Measurements from ENCODE around the gene WDR59.
"Not testable (repeated sequence)": the region's sequence is repeated elsewhere in the genome, so short reads cannot be mapped to it uniquely, and the experiment has no call there.

WDR59 gene

DNA sequence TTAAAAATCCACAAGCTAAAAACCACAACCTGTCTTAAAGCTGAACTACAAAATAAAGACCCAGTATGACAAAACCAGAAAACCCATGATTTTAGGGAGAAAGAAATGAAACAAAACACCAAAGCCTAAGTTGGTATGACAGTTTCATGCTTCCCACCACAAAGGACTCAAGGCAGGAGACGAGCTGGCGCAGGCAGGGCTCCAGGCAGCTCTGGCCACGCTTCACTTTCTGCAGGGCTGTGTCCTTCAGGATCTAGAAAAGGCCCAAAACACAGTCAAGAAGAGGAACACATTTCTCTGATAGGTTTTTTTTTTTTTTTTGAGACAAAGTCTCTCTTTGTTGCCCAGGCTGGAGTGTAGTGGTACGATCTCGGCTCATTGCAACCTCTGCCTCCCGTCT is 75.3 kb downstream of the WDR59 start:
- TF ChIP-seq, protein P1, sequence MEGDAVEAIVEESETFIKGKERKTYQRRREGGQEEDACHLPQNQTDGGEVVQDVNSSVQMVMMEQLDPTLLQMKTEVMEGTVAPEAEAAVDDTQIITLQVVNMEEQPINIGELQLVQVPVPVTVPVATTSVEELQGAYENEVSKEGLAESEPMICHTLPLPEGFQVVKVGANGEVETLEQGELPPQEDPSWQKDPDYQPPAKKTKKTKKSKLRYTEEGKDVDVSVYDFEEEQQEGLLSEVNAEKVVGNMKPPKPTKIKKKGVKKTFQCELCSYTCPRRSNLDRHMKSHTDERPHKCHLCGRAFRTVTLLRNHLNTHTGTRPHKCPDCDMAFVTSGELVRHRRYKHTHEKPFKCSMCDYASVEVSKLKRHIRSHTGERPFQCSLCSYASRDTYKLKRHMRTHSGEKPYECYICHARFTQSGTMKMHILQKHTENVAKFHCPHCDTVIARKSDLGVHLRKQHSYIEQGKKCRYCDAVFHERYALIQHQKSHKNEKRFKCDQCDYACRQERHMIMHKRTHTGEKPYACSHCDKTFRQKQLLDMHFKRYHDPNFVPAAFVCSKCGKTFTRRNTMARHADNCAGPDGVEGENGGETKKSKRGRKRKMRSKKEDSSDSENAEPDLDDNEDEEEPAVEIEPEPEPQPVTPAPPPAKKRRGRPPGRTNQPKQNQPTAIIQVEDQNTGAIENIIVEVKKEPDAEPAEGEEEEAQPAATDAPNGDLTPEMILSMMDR (IDR thresholded peaks at IDR 0.05; ENCODE audit: low read depth, low read length), result no peak
- H3K4me3 ChIP-seq (ENCODE audit: low read depth, low read length), result no peak overlapping the region
- in situ Hi-C loops (cut with HindIII; ENCODE audit: low sequenced_read_pairs), result no loop called here
- no peak for DNase-seq (ENCODE audit: low read depth, low spot score)

DNA sequence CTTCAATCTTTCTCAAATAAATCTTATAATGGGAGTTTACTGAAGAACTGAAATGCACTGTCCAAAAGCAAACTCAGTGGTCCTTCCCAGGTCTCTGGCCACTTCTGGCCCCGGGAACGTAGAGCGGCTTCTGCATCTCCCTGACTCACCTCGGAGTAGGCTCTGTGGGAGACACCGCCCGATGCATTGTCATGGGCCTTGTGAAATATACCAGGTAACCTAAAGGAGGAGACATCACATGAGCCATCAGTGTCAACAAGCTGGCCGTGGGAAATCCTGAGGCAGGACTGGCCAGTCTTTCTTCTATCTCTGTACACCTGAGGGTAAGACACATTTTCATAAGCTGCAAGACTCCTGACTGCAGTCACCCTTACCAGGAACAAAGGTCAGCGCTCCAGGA is 76.2 kb downstream of the WDR59 start:
- in situ Hi-C loops (cut with HindIII; ENCODE audit: low sequenced_read_pairs); H3K4me3 ChIP-seq (ENCODE audit: low read depth, low read length); DNase-seq (ENCODE audit: low read depth, low spot score): not testable (repeated sequence)

DNA sequence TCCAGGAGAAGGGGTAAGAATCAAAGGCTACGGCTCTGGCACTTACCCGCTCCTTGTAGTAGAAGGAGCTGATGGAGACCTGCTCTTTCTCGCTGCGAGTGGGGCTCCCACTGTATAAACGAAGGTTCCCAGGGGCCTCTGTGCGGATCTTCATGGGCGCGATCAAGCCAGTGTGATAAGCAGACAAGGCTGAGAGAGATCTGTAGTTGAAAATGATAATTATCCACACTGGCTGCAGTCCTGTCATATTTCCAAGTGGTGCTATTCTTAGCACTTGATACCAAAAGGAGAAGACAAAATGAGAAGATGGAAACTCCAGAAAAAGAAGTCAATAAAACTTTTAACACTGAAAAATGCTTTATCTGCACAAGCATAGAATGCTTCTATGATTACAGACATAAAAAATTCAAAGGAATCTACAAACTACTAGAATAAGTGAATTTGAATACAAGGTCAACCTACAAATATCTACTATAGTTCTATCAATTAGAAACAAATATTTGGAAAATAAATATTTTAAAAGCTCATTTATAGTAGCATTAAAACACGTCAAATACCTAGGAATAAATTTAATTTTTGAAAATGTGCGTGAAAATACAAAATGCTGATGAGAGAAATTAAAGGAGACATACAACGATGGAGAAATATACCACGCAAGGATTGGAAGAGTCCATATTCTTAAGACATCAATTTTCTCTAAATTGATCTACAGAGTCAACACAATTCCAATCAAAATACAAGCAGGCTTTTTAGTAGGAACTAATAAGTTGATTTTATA is 80.8 kb downstream of the WDR59 start:
- DNase-seq (ENCODE audit: low read depth, low spot score), result no peak
- in situ Hi-C loops (cut with HindIII; ENCODE audit: low sequenced_read_pairs), result no loop called here
- TF ChIP-seq, protein P1 (IDR thresholded peaks at IDR 0.05; ENCODE audit: low read depth, low read length), result no peak
- H3K4me3 ChIP-seq (ENCODE audit: low read depth, low read length), result no peak overlapping the region

DNA sequence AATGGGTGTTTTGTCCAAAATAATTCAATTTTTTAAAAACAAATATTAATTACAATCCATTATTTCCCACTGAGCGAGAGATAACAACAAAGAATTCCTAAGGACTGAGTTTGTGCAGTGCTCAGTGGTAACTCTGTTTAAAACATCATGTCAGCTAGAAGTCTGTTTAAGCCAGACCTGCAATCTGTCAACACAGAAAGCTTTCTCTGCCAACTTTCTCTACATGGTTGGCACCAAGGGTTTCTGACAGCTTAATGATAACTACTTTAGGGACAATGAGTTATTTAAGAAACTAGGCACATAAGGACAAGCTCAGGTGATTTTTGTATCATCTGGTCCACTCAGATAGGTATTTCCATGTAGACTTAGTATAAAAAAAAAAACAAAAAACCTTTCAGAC is 81.8 kb downstream of the WDR59 start:
- TF ChIP-seq, protein P1 (IDR thresholded peaks at IDR 0.05; ENCODE audit: low read depth, low read length), result no peak
- DNase-seq (ENCODE audit: low read depth, low spot score), result no peak
- no peak overlapping the region for H3K4me3 ChIP-seq (ENCODE audit: low read depth, low read length)
- in situ Hi-C loops (cut with HindIII; ENCODE audit: low sequenced_read_pairs), result no loop called here

- TF ChIP-seq, protein P1 (IDR thresholded peaks at IDR 0.05; ENCODE audit: low read depth, low read length), result no peak
- DNase-seq (ENCODE audit: low read depth, low spot score), result no peak
- in situ Hi-C loops (cut with HindIII; ENCODE audit: low sequenced_read_pairs), result no loop called here
- H3K4me3 ChIP-seq (ENCODE audit: low read depth, low read length), result no peak overlapping the region
These were observed 82.8 kb downstream of the WDR59 start for GRCh38 chr16:74902161-74902560.

DNA sequence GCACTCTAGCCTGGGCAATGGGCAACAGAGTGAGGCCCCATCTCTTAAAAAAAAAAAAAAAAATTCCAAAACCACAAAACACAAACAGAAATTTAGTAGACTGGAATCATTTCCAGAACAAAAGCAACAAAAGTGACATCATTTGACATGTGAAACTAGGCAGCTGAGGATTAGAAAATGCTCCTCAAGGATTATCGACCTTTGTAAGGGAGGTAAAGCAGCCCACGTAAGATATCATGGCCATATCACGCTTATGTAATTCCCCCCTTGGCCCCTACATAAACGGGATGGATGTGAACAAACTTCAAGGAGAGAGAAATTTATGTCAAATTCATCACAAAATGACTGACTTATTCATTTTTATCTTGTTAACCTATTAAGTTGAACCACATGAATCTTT is 83.3 kb downstream of the WDR59 start:
- TF ChIP-seq, protein P1 (IDR thresholded peaks at IDR 0.05; ENCODE audit: low read depth, low read length), result no peak
- no peak overlapping the region for H3K4me3 ChIP-seq (ENCODE audit: low read depth, low read length)
- in situ Hi-C loops (cut with HindIII; ENCODE audit: low sequenced_read_pairs), result no loop called here
- no peak for DNase-seq (ENCODE audit: low read depth, low spot score)

DNA sequence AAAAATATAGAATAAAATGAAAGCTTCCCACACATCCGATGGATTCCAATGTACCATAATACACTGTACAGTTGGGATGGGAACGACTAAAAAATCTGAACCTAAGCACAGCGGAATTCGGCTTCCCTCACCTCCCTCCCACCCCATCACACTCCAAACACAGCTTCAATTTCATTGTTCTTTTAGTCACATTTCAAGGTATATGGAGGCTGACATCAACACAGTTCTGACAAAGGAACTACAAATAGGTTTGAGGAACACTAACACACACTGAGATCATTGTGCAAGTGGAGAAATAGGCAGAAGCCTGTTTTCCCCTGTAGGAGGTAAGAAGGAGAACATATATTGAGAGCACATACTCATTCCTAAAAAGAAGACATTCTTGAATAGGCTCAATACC is 85.1 kb downstream of the WDR59 start:
- in situ Hi-C loops (cut with HindIII; ENCODE audit: low sequenced_read_pairs), result no loop called here
- TF ChIP-seq, protein P1 (IDR thresholded peaks at IDR 0.05; ENCODE audit: low read depth, low read length), result no peak
- H3K4me3 ChIP-seq (ENCODE audit: low read depth, low read length), result no peak overlapping the region
- DNase-seq (ENCODE audit: low read depth, low spot score), result no peak
